ENCODE results near the gene BST1.
"Not testable (repeated sequence)": the region's sequence is repeated elsewhere in the genome, so short reads cannot be mapped to it uniquely, and the experiment has no call there.

BST1 gene

GRCh38 chr4:15725608-15726007 is 22.7 kb downstream of the BST1 start:
- peak; percentile 68 for DNase-seq (ENCODE audit: low read depth)
- H3K4me3 ChIP-seq (ENCODE audit: low read depth, low read length), result no peak overlapping the region
- no peak for TF ChIP-seq CTCF (conservative IDR thresholded peaks at IDR 0.05; ENCODE audit: low read depth, low read length)

GRCh38 chr4:15729910-15730533 is 27.2 kb downstream of the BST1 start:
- peak; percentile 76 for TF ChIP-seq CTCF (conservative IDR thresholded peaks at IDR 0.05; ENCODE audit: low read depth, low read length)
- H3K4me3 ChIP-seq (ENCODE audit: low read depth, low read length), result no peak overlapping the region
- peak; percentile 74 for DNase-seq (ENCODE audit: low read depth)

GRCh38 chr4:15733061-15733460 is 30.2 kb downstream of the BST1 start:
- DNase-seq (ENCODE audit: low read depth); H3K4me3 ChIP-seq (ENCODE audit: low read depth, low read length): not testable (repeated sequence)

GRCh38 chr4:15735536-15735935 is 32.7 kb downstream of the BST1 start:
- H3K4me3 ChIP-seq (ENCODE audit: low read depth, low read length), result no peak overlapping the region
- DNase-seq (ENCODE audit: low read depth), result no peak
- TF ChIP-seq CTCF (conservative IDR thresholded peaks at IDR 0.05; ENCODE audit: low read depth, low read length), result no peak

- TF ChIP-seq CTCF (conservative IDR thresholded peaks at IDR 0.05; ENCODE audit: low read depth, low read length), result no peak
- no peak overlapping the region for H3K4me3 ChIP-seq (ENCODE audit: low read depth, low read length)
- no peak for DNase-seq (ENCODE audit: low read depth)
These were observed 33.7 kb downstream of the BST1 start for GRCh38 chr4:15736514-15737050.

GRCh38 chr4:15737255-15737654 is 34.4 kb downstream of the BST1 start:
- no peak overlapping the region for H3K4me3 ChIP-seq (ENCODE audit: low read depth, low read length)
- DNase-seq (ENCODE audit: low read depth), result no peak
- TF ChIP-seq CTCF (conservative IDR thresholded peaks at IDR 0.05; ENCODE audit: low read depth, low read length), result peak; percentile 4

- H3K4me3 ChIP-seq (ENCODE audit: low read depth, low read length), result no peak overlapping the region
- peak; percentile 51 for DNase-seq (ENCODE audit: low read depth)
- no peak for TF ChIP-seq CTCF (conservative IDR thresholded peaks at IDR 0.05; ENCODE audit: low read depth, low read length)
These were observed 36.0 kb downstream of the BST1 start for GRCh38 chr4:15738877-15739276.
